AG20443 (cell line): ENCODE results near the gene VMAC.

Experiments
- DNase-seq: peaks from one replicate; pipeline ENCODE4 v3.0.0; 2012; ENCODE audit warnings: low spot score, mixed read lengths

The VMAC gene

GRCh38 chr19:5953030-5953589, 48.4 kb downstream of the VMAC start:
- DNase-seq, result no peak

DNA sequence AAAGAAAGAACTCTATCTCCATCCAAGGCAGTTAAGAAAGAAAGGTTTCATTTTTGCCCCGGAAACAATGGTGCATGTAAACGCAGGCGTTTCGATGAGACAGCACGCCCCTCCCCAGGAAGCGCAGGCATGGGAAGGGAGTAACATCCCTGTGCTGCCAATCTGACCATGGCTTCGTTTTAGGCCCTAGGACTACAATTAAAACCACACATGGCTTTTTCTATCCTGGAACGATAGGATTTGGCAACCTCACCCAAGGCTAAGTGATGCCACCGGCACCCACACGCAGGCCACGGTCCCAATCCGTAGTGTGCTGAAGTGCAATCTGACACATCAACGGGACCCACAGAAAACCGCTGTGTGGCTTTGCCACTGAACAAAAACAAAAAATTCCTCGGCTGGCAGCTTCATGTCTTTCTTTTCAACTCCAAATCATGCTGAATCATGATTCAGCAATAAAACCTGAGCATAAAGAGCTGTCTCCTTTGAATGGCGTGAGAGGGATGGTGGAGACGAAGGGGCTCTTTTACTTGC, 49.1 kb downstream of the VMAC start:
- DNase-seq, result peak; percentile 61

- peak; percentile 61 for DNase-seq
Measured at GRCh38 chr19:5954293-5954692, 49.6 kb downstream of the VMAC start.

- peak; percentile 49 for DNase-seq
Measured at GRCh38 chr19:5955636-5955935, 50.9 kb downstream of the VMAC start.

- no peak for DNase-seq
Measured at GRCh38 chr19:5956323-5956722, 51.7 kb downstream of the VMAC start.

- DNase-seq, result no peak
Measured at GRCh38 chr19:5956728-5957127, 52.1 kb downstream of the VMAC start.

GRCh38 chr19:5957170-5957569, 52.5 kb downstream of the VMAC start:
- DNase-seq, result no peak

DNA sequence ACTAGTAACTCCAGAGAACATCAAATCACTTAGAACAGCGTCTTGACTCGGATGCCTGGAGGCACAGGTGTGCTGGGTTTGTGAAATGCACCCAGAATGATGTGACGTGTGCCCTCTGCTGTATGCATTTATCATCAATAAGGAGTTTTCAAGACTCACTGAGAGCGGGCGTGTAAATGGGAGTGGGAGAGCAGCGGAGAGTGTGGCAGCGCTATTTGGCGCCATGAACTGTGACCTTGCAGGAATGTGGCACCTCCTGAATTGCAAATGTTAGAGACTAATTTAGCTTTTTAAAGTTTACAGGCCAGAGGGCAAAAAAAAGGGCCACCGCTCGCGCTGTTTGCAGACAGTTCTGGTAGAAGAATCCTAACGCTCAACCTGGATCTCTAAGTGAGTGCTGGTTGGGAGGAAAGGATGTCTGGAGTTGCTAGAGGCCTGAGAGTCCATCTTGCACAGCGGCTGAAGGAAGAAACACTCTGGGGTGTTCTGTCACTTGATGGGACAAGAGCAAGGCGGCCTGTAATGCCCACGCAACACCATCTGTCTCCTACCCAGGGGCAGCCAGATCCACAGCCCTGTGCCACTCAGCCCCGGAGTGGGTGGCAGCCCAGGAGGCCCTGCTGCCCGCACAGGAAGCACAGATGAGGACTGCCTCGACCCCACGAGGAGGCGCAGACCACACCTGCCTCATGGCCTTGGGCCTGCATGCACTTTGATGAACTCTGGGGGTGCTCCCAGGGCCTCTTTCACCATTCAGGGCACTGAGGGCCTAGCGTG, 53.6 kb downstream of the VMAC start:
- DNase-seq, result no peak

DNA sequence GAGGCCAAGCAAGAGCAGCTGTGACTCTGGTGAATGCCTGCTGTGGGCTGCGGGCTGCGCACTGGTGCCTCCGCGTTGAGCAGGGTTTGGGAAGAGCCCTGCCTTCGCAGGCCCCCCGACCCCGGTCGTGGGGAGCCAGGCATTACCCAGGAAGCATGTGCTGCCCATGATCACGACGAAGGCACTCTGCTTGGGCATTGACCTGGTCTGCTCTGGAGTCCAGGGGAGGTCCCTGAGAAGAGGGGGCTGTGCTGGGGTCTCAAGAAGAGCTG, 54.1 kb downstream of the VMAC start:
- no peak for DNase-seq

DNA sequence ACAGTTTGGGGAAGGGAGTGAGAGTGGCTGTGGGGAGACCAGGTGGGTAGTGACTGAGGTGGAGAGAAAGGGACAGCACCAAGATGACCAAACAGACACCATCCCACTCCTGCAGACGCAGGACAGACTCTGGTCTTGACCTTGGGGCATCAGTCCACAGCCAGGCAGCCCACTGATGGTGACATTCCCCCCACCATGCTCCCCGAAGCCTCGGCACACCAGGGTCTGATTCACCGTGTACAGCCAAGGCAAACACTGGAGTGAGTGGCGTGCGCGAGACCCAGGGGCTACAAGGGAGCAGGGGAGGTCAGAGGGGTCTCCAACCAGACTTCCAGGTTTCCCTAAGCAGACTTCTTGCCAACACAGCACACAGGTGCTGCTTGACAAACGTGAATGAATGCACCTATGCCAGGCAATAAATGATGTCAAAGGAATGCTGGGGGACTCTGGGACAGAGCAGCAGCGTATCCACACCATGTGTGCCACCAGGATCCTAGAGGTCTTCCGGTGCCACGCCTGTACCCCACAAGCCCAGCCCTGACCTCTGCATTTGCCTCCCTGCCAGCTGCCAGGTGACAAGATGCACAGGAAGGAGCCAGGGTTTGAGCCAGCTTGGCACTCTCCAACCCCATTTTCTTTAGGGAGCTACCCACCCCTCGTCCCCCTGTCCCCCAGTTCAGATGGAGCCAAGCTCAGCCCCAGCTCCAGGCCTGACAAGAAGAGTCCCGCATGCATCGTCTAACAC, 54.8 kb downstream of the VMAC start:
- DNase-seq, result no peak
